Measurements from ENCODE around the gene MBOAT2.
"Not testable (repeated sequence)": the region's sequence is repeated elsewhere in the genome, so short reads cannot be mapped to it uniquely, and the experiment has no call there.

Gene MBOAT2

DNA sequence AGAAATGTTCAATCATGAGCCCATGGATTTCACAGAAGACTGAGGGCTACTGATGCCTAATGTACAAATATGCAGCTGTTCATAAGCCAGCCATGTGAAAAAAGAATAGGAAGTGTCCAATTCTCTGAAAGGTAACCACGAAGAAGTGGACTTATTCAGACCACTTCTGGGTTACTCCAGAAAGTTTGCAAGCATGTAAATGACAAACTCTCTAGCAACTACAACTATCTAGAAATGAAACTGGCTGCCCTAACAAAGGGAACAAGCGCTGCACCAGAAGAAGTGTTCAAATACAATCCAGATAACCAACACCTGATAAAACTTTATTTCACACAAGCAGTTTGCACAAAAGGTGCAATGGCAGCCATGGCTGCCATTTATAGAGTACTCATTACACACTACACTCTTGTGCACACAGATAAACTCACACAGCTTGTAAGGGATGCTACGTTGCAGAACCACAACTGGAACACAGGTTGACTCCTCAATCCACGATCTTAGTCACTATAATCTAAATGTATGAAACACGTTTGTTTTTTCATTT is 13.9 kb downstream of the MBOAT2 start:
- no peak for DNase-seq

DNA sequence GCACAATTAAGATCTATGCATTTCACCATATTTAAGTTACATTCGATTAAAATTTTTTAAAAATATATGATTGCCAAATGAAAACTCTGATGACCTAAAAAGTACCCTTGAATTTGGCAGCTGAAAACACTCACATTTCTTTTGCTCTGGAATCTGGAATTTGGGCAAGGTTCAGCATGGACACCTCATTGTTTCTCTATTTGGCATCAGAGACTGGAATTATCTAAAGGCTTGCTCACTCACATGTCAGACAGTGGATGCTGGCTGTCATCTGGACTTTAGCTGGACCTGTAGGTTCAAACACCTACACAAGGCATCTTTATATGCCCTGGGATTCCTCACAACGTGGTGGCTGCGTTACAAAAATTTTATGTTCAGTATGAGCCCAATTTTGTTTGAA is 16.1 kb downstream of the MBOAT2 start:
- DNase-seq, result no peak

DNA sequence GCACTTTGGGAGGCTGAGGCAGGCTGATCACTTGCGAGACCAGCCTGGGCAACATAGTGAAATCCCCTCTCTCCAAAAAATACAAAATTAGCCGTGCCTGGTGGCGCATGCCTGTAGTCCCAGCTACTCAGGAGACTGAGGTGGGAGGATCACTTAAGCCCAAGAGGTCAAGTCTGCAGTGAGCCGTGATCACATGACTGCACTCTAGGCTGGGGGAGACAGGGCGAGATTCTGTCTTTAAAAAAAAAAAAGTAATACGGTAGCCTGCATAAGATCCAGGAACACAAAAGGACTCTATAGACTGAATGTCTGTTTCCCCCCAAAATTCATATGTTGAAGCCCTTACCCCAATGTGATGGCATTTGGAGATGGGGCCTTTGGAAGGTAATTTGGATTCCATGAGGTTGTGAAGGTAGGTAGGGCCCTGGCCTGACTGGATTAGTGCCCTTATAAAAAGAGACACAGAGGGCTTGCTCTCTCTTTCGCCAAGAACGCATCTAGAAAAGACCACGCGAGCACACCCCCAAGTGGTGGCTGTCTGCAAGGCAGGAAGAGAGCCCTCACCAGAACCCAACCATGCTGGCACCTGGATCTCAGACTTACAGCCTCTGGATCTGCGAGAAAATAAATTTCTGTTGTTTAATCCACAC is 17.0 kb downstream of the MBOAT2 start:
- DNase-seq, result no peak

DNA sequence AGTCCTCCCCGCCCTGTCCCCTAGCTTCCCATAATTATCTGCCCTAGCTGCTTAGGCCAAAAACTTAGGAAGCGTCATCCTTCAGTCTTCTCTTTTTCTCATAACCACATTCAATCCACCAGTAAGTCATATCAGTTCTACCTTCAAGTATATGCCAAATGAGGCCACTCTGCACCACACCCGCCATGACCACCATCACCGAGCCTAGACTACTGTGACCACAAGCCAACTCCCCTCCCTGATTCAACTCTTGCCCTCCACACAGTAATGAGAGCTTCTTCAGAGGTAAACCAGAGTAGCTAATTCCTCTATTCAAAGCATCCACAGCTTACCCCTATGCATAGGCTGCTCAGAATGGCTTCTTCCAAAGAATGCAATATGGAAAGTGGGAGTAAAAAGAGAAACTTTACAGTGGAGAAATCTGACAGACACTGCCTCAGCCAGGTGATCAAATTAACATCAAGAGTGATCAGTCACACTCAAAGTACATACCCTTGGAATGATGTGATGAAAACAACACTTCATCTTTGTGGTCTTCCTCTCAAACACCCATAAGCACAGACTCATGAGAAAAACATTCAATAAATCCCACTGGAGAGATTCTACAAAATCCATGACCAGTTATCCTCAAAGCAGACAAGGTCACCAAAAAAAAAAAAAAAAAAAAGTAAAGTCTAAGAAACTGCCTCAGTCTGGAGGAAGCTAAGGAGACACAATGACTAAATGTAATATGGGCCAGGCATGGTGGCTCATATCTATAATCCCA is 17.7 kb downstream of the MBOAT2 start:
- peak; percentile 31 for DNase-seq

DNA sequence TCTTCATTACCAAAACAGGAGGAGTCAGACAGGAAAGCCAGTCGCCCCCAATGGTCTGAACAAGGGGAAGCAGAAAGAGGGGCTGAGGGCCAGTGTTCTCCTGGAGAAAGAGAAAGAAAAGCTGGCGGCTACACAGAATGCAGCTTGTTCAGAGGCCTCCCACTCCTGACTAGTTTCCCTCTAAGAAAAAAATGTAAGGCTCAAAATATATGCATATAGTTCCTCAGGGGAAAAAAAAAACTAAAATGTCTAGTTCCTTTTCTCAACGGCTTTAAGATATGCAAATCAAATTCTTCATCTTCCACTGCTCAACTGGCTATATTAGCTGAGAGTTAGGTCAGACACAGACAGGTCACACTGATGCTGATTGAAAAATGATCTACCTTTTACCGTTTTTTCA is 18.6 kb downstream of the MBOAT2 start:
- no peak for DNase-seq

DNA sequence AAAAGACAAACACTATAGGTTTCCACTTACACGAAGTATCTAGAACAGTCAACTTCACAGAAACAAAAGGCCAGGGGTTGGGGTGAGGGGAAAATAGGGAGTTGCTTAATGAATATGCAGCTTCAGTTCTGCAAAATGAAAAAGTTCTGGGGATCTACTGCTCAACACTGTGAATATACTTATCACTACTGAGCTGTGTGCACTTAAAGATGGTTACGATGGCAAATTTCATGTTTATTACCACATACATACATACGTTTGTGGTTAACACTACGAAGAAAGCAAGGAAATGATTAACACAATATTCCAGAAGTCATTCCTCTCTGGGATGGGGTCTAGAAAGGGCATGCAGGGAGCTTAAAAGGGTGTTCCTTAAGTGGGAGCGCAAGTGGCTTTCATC is 19.3 kb downstream of the MBOAT2 start:
- peak; percentile 64 for DNase-seq

DNA sequence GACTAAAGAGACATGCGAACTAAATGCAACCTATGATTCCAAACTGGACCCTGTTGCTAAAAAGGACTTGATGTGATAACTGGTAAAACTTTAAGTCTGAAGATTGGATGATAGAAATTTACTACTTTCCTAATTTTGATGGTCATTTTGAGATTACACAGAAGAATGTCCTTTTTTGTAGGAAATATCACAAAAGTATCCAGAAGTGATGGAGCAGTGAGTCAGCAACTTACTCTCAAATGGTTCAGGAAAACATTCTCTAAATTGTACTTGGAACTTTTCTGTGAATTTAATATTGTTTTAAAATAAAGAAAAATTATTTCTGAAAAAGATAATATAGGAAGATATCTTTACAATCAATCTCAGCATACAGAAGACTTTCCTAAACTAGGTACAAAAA is 19.9 kb downstream of the MBOAT2 start:
- DNase-seq, result no peak

DNA sequence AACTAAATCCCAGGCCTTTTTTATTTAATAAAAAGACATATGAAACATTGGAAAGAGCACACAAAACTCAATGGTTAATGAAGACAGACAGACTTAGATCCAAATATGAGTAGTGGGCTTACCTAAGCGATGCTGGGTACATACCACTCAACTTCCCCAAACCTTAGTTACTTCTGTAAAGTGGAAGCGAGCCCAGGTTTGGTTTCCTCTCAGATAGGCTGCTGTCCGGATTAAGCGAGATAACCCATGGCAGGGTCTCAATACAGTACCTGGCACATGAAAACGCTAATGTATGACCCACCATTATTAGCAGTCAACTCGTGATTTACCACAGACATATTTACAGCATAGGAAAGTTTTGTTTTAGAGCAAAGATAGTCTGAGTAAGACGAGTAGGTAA is 21.6 kb downstream of the MBOAT2 start:
- no peak for DNase-seq

DNA sequence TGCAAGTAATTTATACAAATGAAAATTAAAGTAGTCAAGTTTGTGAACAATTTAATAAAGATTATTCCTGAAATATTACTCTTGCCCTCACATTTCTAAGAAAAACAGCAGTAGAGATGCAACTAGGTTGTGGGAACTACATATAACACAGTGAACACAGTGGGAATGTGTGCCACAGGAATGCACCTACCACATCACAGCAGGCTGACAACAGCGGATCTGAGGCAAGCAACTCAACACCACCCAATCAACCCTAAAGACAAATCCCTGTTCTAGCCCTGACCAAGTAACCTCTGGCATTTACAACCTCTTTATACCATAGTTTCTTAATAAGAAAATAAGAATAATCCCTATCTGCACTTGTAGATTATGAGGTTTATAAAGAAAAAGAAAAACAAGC is 23.4 kb downstream of the MBOAT2 start:
- no peak for DNase-seq

DNA sequence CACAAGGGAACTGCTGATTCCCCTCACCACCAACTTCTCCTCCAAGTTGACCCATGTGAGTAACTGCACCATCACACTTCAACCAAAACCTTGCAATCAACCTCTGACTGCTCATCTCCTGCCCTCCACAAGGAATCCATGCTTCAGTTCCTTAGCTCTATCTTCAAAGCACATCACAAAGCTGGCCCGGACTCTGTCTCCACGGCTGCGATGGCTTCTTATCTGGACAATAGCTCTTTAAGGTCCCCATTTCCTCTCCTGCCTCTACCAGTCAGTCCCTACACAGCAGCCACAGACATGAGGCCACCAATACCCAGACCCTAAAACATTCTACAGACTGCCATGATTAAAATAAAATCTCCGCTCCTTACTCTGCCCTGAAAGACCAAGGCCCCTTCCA is 25.7 kb downstream of the MBOAT2 start:
- DNase-seq, result no peak

DNA sequence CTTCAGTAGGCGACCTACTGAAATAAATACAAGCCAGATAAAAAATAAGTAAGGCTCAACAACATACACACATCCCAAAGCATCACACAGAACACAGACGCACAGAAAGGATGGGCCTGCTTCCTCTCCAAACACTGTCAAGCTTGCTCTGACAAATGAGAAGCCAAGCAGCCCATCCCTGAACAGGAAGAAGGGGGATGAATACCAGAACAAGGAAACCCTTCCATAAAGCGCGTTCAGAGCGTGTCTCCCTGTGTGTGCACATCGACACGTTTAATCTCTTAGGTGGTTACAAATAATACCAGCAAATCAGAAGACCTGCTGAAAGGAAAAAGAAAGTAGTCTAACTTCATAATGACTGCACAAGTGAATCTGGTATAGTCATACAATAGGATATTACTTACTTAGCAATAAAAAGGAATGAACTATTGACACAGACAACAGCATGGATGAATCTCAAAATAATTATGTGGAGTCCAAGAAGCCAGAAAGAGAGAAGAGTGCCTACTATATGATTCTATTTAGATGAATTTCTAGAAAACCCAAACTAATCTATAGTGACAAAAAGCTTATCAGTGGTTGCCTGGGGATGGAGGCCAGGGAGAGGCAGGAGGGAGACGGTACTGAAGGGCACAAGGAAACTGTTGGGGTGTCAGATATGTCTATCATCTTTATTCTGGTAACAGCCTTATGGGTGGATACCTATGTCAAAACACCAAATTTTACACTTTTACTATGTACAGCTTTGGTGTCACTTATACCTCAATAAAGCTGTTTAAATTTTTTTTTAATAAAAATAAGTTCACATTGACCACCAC is 26.8 kb downstream of the MBOAT2 start:
- no peak for DNase-seq

DNA sequence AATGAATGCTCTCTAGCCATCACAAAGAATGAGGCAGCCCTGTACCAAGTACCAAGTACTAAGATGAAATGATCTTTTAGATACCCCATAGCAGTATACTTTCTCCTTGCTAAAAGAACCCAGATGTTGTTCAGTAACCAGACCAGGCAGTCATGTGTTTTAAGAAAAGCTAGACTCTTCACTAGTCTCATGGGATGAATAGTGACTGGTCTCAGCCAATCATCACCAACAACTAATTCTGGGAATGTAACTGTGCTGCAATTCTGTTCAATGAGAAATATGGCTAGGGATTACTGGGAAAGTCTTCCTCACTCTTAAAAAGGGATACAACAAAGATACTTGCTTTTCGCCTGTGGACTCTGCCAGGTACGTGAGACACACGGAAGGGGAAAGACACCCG is 29.5 kb downstream of the MBOAT2 start:
- DNase-seq, result no peak

DNA sequence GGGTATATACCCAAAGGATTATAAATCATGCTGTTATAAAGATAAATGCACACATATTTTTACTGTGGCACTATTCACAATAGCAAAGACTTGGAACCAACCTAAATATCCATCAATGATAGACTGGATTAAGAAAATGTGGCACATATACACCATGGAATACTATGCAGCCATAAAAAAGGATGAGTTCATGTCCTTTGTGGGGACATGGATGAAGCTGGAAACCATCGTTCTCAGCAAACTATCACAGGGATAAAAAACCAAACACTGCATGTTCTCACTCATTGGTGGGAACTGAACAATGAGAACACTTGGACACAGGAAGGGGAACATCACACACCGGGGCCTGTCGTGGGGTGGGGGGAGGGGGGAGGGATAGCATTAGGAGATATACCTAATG is 30.5 kb downstream of the MBOAT2 start:
- DNase-seq, result not testable (repeated sequence)

DNA sequence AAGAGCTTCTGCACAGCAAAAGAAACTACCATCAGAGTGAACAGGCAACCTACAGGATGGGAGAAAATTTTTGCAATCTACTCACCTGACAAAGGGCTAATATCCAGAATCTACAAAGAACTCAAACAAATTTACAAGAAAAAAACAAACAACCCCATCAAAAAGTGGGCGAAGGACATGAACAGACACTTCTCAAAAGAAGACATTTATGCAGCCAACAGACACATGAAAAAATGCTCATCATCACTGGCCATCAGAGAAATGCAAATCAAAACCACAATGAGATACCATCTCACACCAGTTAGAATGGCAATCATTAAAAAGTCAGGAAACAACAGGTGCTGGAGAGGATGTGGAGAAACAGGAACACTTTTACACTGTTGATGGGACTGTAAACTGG is 30.9 kb downstream of the MBOAT2 start:
- DNase-seq, result not testable (repeated sequence)

DNA sequence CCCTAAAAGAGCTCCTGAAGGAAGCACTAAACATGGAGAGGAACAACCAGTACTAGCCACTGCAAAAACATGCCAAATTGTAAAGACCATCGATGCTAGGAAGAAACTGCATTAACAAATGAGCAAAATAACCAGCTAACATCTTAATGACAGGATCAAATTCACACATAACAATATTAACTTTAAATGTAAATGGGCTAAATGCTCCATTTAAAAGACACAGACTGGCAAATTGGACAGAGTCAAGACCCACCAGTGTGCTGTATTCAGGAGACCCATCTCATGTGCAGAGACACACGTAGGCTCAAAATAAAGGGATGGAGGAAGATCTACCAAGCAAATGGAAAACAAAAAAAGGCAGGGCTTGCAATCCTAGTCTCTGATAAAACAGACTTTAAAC is 34.1 kb downstream of the MBOAT2 start:
- DNase-seq, result not testable (repeated sequence)

DNA sequence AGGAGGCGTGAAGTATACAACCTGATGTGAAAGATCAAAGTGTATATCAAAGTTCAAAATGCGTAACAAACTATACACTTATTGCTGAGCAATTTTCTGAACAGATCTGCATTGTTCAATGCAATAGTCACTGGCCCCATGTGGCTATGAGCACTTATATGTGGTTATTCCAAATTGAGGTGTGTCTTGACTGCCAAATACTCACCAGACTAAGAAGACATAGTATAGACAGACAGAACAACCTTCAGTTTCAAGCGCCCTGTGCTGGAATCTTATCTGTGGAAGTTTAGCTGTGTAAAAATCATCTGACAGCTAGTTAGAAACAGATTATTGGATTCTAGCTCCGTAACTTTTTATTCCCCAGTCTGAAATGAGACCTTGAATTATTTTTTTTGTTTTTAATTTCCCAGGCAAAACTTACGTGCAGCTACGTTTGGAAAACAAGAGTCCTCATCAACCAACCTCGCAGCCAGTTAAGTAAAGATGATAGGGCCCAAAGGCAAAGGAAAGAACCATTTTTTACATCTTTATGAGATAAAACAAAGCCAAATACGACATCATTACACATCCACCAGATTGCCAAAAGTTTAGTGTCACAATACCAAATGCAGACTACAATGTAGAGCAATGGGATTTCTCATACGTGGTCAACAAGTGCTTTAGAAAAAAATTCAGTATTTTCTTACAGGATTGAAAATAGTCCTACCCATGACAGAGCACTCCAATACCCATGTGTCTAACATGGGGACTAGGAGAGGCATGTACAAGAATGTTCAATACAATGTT is 37.2 kb downstream of the MBOAT2 start:
- no peak for DNase-seq

DNA sequence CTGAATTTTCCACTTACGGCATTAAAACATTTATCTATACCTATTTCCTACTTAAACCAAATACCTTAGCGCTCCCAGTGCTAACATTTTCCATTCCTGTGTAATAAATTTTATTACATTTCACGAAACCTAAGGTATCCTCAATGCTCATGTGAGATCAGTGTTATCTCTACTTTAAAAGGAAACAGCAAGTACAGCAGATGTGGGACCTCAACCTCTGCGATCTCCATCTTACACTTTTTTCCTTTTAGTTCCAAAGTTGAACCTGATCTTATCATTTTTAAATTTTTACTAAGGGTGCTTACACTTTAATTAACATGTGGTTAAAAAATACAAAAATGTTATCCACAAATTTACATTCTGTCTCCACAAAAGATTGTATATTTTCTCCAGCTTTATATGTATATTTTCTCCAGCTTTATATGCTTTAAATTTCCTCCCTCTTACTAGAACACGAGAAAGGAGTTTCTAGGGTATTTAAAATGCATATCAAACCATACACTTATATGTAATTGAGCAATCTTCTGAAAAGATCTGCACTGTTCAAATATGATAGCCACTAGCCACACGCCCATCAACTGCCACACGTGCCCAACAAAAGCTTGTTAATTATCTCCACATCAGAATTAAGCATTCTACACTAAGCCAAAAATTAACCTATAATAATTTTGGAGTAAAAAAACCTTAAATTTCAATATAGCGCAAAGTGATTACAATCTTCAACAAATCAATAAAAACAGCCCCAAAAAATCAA is 38.1 kb downstream of the MBOAT2 start:
- DNase-seq, result no peak

DNA sequence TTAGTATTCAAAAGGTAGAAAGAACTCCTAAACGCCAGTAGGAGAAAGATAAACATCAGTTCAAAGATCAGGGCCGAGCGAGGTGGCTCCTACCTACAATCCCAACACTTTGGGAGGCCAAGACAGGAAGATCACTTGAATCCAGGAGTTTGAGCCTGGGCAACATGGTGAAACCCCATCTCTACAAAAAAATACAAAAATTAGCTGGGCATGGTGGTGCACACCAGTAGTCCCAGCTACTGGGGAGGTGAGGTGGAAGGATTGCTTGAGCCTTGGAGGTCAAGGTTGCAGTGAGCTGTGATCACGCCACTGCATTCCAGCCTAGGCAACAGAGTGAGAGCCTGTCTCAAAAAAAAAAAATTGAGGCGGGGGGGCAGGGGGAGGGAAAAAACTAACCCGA is 40.6 kb downstream of the MBOAT2 start:
- no peak for DNase-seq

DNA sequence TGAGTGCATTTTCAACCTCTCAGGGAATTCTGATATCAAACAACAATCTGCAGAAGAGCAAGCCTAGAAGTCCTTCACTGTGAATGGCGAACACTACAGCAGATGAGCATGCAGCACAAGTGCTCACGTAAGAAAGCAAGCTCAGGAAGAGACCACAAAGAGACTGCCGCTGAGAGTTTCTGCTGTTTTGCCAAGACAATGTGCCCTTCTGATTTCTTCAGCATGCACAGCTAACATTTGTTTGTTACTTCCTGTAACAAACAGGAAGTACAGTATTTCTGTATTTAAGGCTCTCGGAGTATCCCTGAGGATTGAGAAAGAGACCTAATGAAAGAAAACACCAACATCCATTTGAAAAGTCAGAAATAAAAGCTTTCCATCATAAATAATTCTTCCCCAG is 45.9 kb downstream of the MBOAT2 start:
- no peak for DNase-seq

DNA sequence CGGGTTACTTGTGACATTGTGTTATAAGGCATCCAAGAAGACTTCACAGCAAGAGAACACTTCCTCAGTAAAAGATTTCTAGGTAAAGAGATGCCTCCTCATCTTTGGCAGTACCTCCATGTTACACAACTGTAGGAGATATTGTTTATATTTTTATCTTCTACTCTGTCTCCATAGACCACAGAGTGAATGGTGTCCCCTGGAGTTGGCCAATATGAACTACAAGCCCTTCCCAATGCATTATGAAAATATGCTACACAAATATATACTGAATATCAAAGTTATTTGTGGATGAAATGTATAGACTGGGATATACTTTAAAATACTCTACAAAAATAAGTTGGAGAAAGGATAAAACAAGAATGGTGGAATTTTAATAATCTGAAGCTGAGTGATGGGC is 46.7 kb downstream of the MBOAT2 start:
- DNase-seq, result no peak

DNA sequence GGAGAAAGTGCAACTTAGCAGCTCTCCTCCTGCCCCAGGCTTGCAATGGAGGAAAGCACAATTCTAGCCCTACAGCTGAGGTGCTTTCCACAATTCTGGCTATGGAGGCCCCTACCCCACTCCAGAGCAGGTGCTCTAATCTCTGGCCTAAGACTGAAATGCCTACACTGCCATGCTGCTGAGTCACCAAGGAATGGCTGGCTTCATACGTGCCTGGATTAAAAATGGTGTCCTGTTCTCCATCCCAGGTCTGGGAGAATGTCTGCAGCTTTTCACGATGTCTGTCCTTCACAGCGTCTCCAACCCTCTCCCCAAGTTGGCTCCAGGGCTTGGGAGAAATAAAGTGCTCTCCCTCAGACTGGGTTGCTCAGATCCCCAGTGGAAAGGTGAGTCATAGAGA is 48.5 kb downstream of the MBOAT2 start:
- no peak for DNase-seq

DNA sequence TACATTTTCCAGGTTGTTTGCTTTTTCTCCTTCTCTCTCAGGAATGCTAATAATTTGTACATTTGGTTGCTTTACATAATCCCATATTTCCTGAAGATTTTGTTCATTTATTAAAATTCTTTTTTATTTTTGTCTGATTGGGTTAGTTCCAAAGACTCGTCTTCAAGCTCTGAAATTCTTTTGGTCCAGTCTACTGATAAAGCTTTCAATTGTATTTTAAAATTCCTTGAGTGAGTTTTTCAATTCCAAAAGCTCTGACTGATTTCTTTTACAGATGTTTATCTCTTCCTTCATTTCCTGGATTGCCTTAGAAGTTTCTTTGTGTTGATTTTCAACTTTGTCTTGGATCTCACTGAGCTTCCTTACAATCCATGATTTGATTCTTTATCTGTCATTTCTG is 50.0 kb downstream of the MBOAT2 start:
- DNase-seq, result no peak
